ENCODE results near the gene PRMT3. TPM values are rescaled to one million over a fixed set of nuclear protein-coding genes. Genes with fewer than 3 reads are reported as not detected.

PRMT3 gene
- total and polyA plus RNA-seq, 2 of the 13 experiments (the other 11 are each of a cell fraction or from before 2014, with no cell fraction given): 9.1 to 27.7 TPM

GRCh38 chr11:20458905-20459632, 71.6 kb downstream of the PRMT3 start:
- ChIA-PET POLR2A (no interaction called here), CTCF (ENCODE audit: low intra/inter-chr PET ratio, low total read pairs) (no interaction called here)
- H2AFZ ChIP-seq (ENCODE audit: low read length): no peak overlapping the region
- in situ Hi-C loops (cut with HindIII; ENCODE audit: extremely low pct_ligation_motif_present, low pct_unique_long_range_greater_than_20kb): no loop called here
- no peak overlapping the region for H3K27ac ChIP-seq (ENCODE audit: extremely low read length, insufficient read depth, low read length)
- BruUV-seq (replicated peaks): no TSS peak
- WGBS (ENCODE audit: low lambda C conversion rate): 100% methylated on average over 1 of the region's 1 CpG
- TF ChIP-seq HNRNPH1 (optimal IDR thresholded peaks at IDR 0.05; ENCODE audit: low read depth, low read length): no peak
- TF ChIP-seq ATF1 (CRISPR knock-in tag; IDR thresholded peaks at IDR 0.05): no peak
- TF ChIP-seq ZNF670 (CRISPR knock-in tag; IDR thresholded peaks at IDR 0.05; ENCODE audit: borderline replicate concordance): no peak
- TF ChIP-seq POLR2A (IDR thresholded peaks at IDR 0.05; ENCODE audit: insufficient read depth in 1 of 2, low read depth in 2 of 2, low read length in 2 of 2): no peak
- TF ChIP-seq TP53 (CRISPR knock-in tag; conservative IDR thresholded peaks at IDR 0.05): no peak
- TF ChIP-seq ELF3 (CRISPR knock-in tag; IDR thresholded peaks at IDR 0.05): no peak
- no peak for TF ChIP-seq IKZF5 (CRISPR knock-in tag; IDR thresholded peaks at IDR 0.05)
- TF ChIP-seq GLI4 (CRISPR knock-in tag; IDR thresholded peaks at IDR 0.05; ENCODE audit: borderline replicate concordance): no peak
- FAIRE-seq (no peak), DNase-seq (ENCODE audit: low spot score) (no peak), ATAC-seq (no peak)
- no peaks in the 10 kb centered on the region for H3K4me1 ChIP-seq (ENCODE audit: insufficient read depth, low read length)
- no peak overlapping the region for H3K9ac ChIP-seq (ENCODE audit: insufficient read depth, low read depth, low read length)
- H3K4me3 ChIP-seq (replicated peaks in 1 of 3; ENCODE audit: insufficient read depth in 1 of 3, low read depth in 2 of 3, low read length in 3 of 3): no peak overlapping the region
- H3K79me2 ChIP-seq (ENCODE audit: insufficient read depth, low read length): no peaks in the 10 kb centered on the region
- peaks cover 0 to 13% of the 10 kb centered on the region in 2 experiments; a peak in 1 of 5 replicates for H3K36me3 ChIP-seq (replicated peaks in 1 of 2; ENCODE audit: control insufficient read depth in 1 of 2, insufficient read depth in 2 of 2, low read length in 2 of 2)
- H4K20me1 ChIP-seq (ENCODE audit: insufficient read depth, low read length): no peaks in the 10 kb centered on the region
- no peaks in the 10 kb centered on the region for H3K27me3 ChIP-seq (ENCODE audit: control insufficient read depth in 1 of 2, insufficient read depth in 2 of 2, low read length in 2 of 2)
- H3K4me2 ChIP-seq (ENCODE audit: low read depth, low read length): no peak overlapping the region
- intact Hi-C loops (cut with micrococcal nuclease; ENCODE audit: unreplicated experiment): loop anchor here (5.0 kb wide), 1 partner anchor 153 kb away; no protein-coding TSS in a partner anchor
- no peaks in the 10 kb centered on the region for H3K9me3 ChIP-seq (ENCODE audit: low read length)
